Measurements from ENCODE around the gene OR2A1. TPM values are rescaled to one million over a fixed set of nuclear protein-coding genes. Genes with fewer than 3 reads are reported as not detected.
"Not testable (repeated sequence)": the region's sequence is repeated elsewhere in the genome, so short reads cannot be mapped to it uniquely, and the experiment has no call there.

Gene OR2A1
- total and polyA plus RNA-seq, 2 of the 8 experiments (the other 6 are each of a cell fraction or from before 2014, with no cell fraction given) = 0.05 TPM; not detected in 1

- H3K27me3 ChIP-seq (replicated peaks in 1 of 4; ENCODE audit: control insufficient read depth in 3 of 4, extremely low read depth in 1 of 4, insufficient read depth in 3 of 4, low read length in 3 of 4); H2AK5ac ChIP-seq (ENCODE audit: low read depth, low read length); DNase-seq (ENCODE audit: low read depth in 1 of 2, low spot score in 2 of 2); H2BK15ac ChIP-seq (ENCODE audit: low read length); H2BK12ac ChIP-seq (ENCODE audit: low read depth, low read length); H3K4me3 ChIP-seq (ENCODE audit: extremely low read depth in 1 of 4, insufficient read depth in 2 of 4, low read depth in 3 of 4, low read length in 4 of 4); H3K18ac ChIP-seq (ENCODE audit: extremely low read depth, low read length); H3K4me2 ChIP-seq (ENCODE audit: insufficient read depth in 1 of 2, low read depth in 2 of 2, low read length in 2 of 2); H4K20me1 ChIP-seq (replicated peaks in 1 of 2; ENCODE audit: control insufficient read depth in 1 of 2, insufficient read depth in 2 of 2, low read length in 2 of 2); H3K27ac ChIP-seq (ENCODE audit: low read depth, low read length); H3K23ac ChIP-seq (ENCODE audit: insufficient read length); H3K14ac ChIP-seq (ENCODE audit: insufficient read length); CTCF ChIA-PET (ENCODE audit: partially characterized antibody); H3K9me3 ChIP-seq (ENCODE audit: insufficient read depth in 2 of 2, low read depth in 1 of 2, low read length in 1 of 2); FAIRE-seq; H3K56ac ChIP-seq (replicated peaks; ENCODE audit: insufficient read length, low read depth, low read length); H2AFZ ChIP-seq (ENCODE audit: low read length); H2BK5ac ChIP-seq (ENCODE audit: low read depth, low read length); H3K36me3 ChIP-seq (ENCODE audit: control insufficient read depth in 2 of 4, insufficient read depth in 4 of 4, low read length in 3 of 4); H3K4ac ChIP-seq (replicated peaks; ENCODE audit: insufficient read length, low read depth, low read length); H3K9ac ChIP-seq (replicated peaks in 1 of 4; ENCODE audit: extremely low read depth in 1 of 4, low read depth in 3 of 4, low read length in 3 of 4); H4K91ac ChIP-seq (replicated peaks; ENCODE audit: insufficient read length, low read length); POLR2A ChIA-PET (ENCODE audit: partially characterized antibody); H3K23me2 ChIP-seq (ENCODE audit: low read depth, low read length); H4K5ac ChIP-seq (ENCODE audit: insufficient read length, low read depth, low read length); H3K79me1 ChIP-seq (ENCODE audit: low read depth, low read length); H4K8ac ChIP-seq (ENCODE audit: extremely low read depth, insufficient read depth, low read length); H3K4me1 ChIP-seq (replicated peaks in 1 of 4; ENCODE audit: control insufficient read depth in 3 of 4, insufficient read depth in 4 of 4, low read length in 3 of 4); H2BK20ac ChIP-seq (ENCODE audit: low read length); H2BK120ac ChIP-seq (replicated peaks; ENCODE audit: low read depth, low read length); H3K79me2 ChIP-seq (ENCODE audit: control insufficient read depth in 1 of 2, insufficient read depth in 2 of 2, low read length in 2 of 2): not testable (repeated sequence)
- WGBS, 2 experiments (ENCODE audit: extremely low coverage in 1 of 2, insufficient coverage in 1 of 2, insufficient read length in 1 of 2, insufficient replicate concordance in 2 of 2, low coverage in 1 of 2, low lambda C conversion rate in 2 of 2, missing lambda C conversion rate in 1 of 2) = no CpG with 5 or more reads among the region's 6 CpGs
Observed at GRCh38 chr7:144356185-144356584, 44.0 kb downstream of the OR2A1 start.

GRCh38 chr7:144356860-144357259 lies 44.6 kb downstream of the OR2A1 start:
- CTCF ChIA-PET (ENCODE audit: partially characterized antibody); POLR2A ChIA-PET (ENCODE audit: partially characterized antibody): not testable (repeated sequence)
- 80% methylated on average over 2 of the region's 11 CpGs; no CpG with 5 or more reads in 1 of the 2 experiments for WGBS, 2 experiments (ENCODE audit: extremely low coverage in 1 of 2, insufficient coverage in 1 of 2, insufficient read length in 1 of 2, insufficient replicate concordance in 2 of 2, low coverage in 1 of 2, low lambda C conversion rate in 2 of 2, missing lambda C conversion rate in 1 of 2)

More at GRCh38 chr7:144356860-144357259, 44.6 kb downstream of the OR2A1 start:
- H4K5ac ChIP-seq (ENCODE audit: insufficient read length, low read depth, low read length); H3K4me1 ChIP-seq (replicated peaks in 1 of 4; ENCODE audit: control insufficient read depth in 3 of 4, insufficient read depth in 4 of 4, low read length in 3 of 4); H3K4ac ChIP-seq (replicated peaks; ENCODE audit: insufficient read length, low read depth, low read length); H4K91ac ChIP-seq (replicated peaks; ENCODE audit: insufficient read length, low read length); H4K8ac ChIP-seq (ENCODE audit: extremely low read depth, insufficient read depth, low read length); DNase-seq (ENCODE audit: low read depth in 1 of 2, low spot score in 2 of 2); H2BK15ac ChIP-seq (ENCODE audit: low read length); H2BK12ac ChIP-seq (ENCODE audit: low read depth, low read length); H4K20me1 ChIP-seq (replicated peaks in 1 of 2; ENCODE audit: control insufficient read depth in 1 of 2, insufficient read depth in 2 of 2, low read length in 2 of 2); H2AK5ac ChIP-seq (ENCODE audit: low read depth, low read length); H3K79me2 ChIP-seq (ENCODE audit: control insufficient read depth in 1 of 2, insufficient read depth in 2 of 2, low read length in 2 of 2); H3K4me2 ChIP-seq (ENCODE audit: insufficient read depth in 1 of 2, low read depth in 2 of 2, low read length in 2 of 2); H3K56ac ChIP-seq (replicated peaks; ENCODE audit: insufficient read length, low read depth, low read length); H2BK20ac ChIP-seq (ENCODE audit: low read length); H3K23me2 ChIP-seq (ENCODE audit: low read depth, low read length); FAIRE-seq; H2BK120ac ChIP-seq (replicated peaks; ENCODE audit: low read depth, low read length); H3K9ac ChIP-seq (replicated peaks in 1 of 4; ENCODE audit: extremely low read depth in 1 of 4, low read depth in 3 of 4, low read length in 3 of 4); H3K14ac ChIP-seq (ENCODE audit: insufficient read length); H2AFZ ChIP-seq (ENCODE audit: low read length); H3K27me3 ChIP-seq (replicated peaks in 1 of 4; ENCODE audit: control insufficient read depth in 3 of 4, extremely low read depth in 1 of 4, insufficient read depth in 3 of 4, low read length in 3 of 4); H3K79me1 ChIP-seq (ENCODE audit: low read depth, low read length); H3K27ac ChIP-seq (ENCODE audit: low read depth, low read length); H2BK5ac ChIP-seq (ENCODE audit: low read depth, low read length); H3K23ac ChIP-seq (ENCODE audit: insufficient read length); H3K4me3 ChIP-seq (ENCODE audit: extremely low read depth in 1 of 4, insufficient read depth in 2 of 4, low read depth in 3 of 4, low read length in 4 of 4); H3K9me3 ChIP-seq (ENCODE audit: insufficient read depth in 2 of 2, low read depth in 1 of 2, low read length in 1 of 2); H3K36me3 ChIP-seq (ENCODE audit: control insufficient read depth in 2 of 4, insufficient read depth in 4 of 4, low read length in 3 of 4); H3K18ac ChIP-seq (ENCODE audit: extremely low read depth, low read length): not testable (repeated sequence)
